BE2C (cell line): ENCODE results near the gene FBL. TPM values are rescaled to one million over a fixed set of nuclear protein-coding genes. Genes with fewer than 3 reads are reported as not detected.
"Not testable (repeated sequence)": the region's sequence is repeated elsewhere in the genome, so short reads cannot be mapped to it uniquely, and the experiment has no call there.

Source experiments
- DNase-seq: peaks from one replicate; pipeline ENCODE4 v3.0.0-alpha.2; 2020
- H3K27me3 ChIP-seq: fragments of 250-450 bp; sonication (Bioruptor Pico); 2 replicates; pipeline ENCODE4 v1.5.1; 2020; ENCODE audit warnings: mild to moderate bottlenecking
- H3K36me3 ChIP-seq: fragments of 250-450 bp; sonication (Bioruptor Pico); 2 replicates; pipeline ENCODE4 v1.5.1; 2020; ENCODE audit warnings: mild to moderate bottlenecking
- H3K4me1 ChIP-seq: fragments of 250-450 bp; sonication (Bioruptor Pico); 2 replicates; pipeline ENCODE4 v1.5.1; 2020
- H3K4me3 ChIP-seq: 2 replicates; pipeline ENCODE4 v1.5.1; 2011; ENCODE audit warnings: low read depth, low read length
- H3K9me3 ChIP-seq: fragments of 250-450 bp; sonication (Bioruptor Pico); 2 replicates; pipeline ENCODE4 v1.5.1; 2020
- polyA plus RNA-seq: library from polyadenylated mRNA; unstranded; fragments of >200 nt; gene quantifications from one replicate; pipeline ENCODE4 v1.2.1, GENCODE V29; 2012; ENCODE audit warnings: low read depth, missing spikeins; ENCODE audit not compliant: insufficient read length, insufficient read depth
- TF ChIP-seq, protein P1 (sequence below): IDR thresholded peaks from 2 replicates; pipeline ENCODE4 v1.5.1; 2012; ENCODE audit warnings: mild to moderate bottlenecking, low read depth, low read length

The FBL gene
- polyA plus RNA-seq = 641 TPM

DNA sequence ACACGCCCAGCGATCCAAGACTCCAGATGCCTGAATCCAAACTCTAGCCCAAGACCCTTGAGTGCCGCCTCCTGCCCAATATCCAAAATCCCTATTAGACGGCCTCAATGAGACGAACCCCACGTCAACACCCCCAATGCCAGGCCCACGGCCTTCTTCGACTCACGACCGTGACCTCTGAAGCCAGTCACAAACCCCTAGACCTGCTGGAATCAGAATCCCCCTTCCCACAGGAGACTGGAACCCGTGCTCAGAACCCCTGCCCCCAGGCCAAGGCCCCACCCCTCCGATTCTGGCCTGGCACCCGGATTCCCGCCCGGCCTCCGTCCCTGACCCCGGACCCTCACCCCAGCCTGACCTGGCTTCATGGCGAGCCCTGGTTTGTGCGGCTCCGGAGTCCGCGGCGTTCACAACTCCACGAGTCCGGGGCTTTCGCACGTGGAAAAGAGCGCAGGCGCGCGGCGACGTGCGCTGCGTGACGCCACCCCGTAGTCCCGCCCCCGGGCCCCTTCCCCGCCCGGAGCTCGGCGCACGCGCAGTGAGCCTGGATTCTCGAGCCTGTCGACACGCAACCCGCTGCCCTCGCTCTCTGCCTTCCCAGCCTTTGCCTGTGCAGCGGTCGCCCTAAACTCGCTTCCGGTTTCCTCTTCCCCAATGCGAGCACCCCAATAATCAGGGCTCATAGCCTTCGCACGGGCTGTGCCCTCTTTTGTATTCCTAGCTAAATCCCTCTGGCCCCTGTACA, at the start of gene FBL:
TSS of gene FBL (minus strand) at position 447 of the 745 bp plus-strand sequence. CDS start at position 368, 79 bp downstream.
- TF ChIP-seq, protein P1, sequence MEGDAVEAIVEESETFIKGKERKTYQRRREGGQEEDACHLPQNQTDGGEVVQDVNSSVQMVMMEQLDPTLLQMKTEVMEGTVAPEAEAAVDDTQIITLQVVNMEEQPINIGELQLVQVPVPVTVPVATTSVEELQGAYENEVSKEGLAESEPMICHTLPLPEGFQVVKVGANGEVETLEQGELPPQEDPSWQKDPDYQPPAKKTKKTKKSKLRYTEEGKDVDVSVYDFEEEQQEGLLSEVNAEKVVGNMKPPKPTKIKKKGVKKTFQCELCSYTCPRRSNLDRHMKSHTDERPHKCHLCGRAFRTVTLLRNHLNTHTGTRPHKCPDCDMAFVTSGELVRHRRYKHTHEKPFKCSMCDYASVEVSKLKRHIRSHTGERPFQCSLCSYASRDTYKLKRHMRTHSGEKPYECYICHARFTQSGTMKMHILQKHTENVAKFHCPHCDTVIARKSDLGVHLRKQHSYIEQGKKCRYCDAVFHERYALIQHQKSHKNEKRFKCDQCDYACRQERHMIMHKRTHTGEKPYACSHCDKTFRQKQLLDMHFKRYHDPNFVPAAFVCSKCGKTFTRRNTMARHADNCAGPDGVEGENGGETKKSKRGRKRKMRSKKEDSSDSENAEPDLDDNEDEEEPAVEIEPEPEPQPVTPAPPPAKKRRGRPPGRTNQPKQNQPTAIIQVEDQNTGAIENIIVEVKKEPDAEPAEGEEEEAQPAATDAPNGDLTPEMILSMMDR = no peak
- H3K9me3 ChIP-seq = no peaks in the 10 kb centered on the region
- H3K4me3 ChIP-seq = peak within 1 kb of the TSS; percentile 95
- DNase-seq = peak; percentile 98
- H3K36me3 ChIP-seq = peaks cover 5% of the 10 kb centered on the region
- H3K27me3 ChIP-seq = no peaks in the 10 kb centered on the region
- peaks cover 14% of the 10 kb centered on the region; the same call in 1 of the 2 replicates for H3K4me1 ChIP-seq

DNA sequence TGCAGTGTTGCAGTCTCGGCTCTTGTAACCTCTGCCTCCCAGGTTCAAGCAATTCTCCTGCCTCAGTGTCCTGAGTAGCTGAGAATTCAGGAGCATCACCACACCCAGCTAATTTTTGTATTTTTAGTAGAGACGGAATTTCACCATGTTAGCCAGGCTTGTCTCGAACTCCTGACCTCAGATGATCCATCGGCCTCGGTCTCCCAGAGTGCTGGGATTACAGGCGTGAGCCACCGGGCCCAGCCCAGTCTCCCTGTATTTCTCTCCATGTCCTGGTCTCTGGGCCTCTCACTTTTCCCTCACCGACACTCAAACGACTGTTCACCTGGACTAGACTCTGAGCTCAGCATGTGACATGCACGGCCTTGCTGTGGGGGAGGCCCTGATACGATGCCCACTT, 48.9 kb upstream of the FBL start:
- not testable (repeated sequence) for H3K36me3 ChIP-seq, H3K9me3 ChIP-seq, H3K27me3 ChIP-seq, H3K4me1 ChIP-seq, H3K4me3 ChIP-seq, DNase-seq

DNA sequence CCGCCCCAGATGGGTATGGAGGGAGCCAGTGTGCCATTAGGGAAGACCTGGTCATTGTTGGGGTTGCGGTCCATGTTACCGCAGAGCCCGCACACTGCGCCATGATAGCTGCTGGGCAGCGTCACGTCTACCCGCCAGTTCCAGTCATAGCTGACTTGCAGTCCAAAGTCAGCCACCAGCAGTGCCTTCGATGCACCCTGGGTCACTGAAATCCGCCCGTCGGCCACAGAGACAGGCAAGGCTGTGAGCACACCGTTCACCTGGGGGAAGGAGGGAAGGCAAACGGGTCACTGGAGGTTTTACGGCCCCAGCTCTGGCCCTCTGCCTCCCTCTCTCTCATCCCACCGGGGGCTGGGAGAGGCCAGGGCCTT, 48.0 kb upstream of the FBL start:
- H3K9me3 ChIP-seq, DNase-seq, H3K4me3 ChIP-seq, H3K36me3 ChIP-seq, H3K4me1 ChIP-seq, H3K27me3 ChIP-seq: not testable (repeated sequence)

DNA sequence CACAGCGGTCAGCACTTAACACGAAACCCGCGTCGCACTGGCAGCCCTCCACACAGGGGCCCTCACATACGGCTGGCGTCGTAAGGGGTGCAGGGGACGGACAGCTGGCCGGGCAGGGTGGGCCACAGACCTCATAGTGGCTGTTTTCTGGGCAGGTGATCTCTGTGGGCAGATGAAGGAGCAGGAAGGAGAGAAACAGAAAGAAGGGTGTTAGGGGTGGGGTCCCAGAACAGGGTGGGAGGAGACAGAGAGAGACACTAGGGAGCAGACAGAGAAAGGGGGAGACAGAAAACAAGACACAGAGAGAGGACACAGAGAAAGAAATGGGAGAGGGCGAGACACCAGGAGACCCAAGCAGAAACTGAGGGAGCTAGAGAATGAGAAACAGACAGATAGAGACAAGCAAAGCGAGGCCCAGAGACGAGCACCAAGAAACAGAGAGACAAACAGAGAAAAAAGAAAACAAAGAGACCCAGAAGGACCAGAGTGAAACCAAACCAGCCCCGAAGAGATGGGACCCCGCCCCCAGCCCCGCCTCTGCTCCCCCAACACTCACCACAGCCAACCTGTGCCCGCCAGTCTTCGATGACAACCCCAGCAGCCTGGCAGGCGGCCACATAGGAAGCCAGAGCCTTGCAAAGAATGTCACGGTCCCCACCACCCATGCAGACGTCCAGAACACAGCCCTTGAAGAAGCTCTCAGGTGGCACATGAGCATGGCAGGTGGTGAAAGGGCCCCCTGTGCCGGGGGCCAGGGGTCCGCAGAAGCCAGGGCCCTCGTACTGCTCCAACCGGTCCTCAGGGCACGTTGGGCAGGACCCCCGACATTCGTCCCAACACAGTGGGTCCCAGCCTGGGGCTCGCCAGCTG, 47.4 kb upstream of the FBL start:
- not testable (repeated sequence) for H3K27me3 ChIP-seq, H3K4me3 ChIP-seq, H3K4me1 ChIP-seq, H3K9me3 ChIP-seq, DNase-seq, H3K36me3 ChIP-seq

DNA sequence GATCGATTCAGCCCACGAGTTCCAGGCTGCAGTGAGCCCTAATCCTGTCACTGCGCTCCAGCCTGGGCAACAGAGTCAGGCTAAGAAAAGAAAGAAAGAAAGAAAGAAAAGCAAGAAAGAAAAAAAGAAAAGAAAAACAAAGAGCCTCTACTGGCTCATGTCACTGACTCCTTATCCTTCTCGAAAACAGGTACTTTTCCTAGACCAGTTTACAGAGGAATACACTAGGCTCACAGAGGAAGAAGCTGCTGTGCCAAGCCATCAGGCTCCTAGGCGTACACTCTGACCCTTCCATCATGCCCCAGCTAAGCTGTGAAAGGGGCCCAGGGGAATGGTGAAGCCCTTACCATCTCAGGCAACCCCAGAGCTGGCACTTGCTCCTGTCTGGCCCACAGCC, 46.3 kb upstream of the FBL start:
- H3K4me3 ChIP-seq, DNase-seq: not testable (repeated sequence)

DNA sequence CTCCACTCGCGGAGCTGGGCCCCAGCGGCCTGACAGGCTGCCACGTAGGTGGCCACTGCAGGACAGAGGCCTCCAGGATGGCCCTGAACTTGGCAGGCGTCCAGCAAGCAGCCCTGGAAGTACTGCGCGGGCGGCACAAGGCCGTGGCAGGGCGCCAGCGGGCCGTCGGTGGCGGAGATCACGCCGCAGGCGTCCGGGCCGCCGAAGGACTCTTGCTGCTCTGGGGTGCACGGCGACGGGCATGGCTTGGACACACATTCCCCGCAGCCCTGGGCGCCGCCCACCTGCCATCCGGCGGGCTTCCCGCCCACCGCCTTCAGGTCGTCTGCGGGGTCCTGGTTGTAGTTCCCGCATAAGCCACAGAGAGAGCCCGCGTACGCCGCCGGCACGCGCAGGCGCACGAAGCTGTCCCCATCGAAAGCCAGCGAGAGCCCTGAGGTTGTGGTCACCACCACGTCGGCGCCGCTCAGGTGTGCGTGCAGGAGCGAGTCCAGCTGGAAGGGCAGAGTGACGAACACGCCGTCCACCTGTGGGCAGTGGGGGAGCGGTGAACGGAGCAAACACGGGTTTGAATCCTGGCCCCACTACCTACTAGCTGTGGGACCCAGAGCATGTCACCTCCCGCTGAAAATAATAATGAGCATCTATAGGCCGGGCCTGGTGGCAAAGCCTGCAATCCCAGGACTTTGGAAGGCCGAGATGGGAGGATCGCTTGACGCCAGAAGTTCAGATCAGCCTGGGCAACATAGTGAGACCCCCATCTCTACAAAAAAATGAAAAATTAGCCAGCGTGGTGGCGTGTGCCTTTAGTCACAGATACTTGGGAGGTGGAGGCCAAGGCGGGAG, 45.7 kb upstream of the FBL start:
- H3K27me3 ChIP-seq, H3K4me1 ChIP-seq, H3K4me3 ChIP-seq, H3K9me3 ChIP-seq, H3K36me3 ChIP-seq: not testable (repeated sequence)
- DNase-seq = peak; percentile 67

More for the DNA sequence above, 46.3 kb upstream of the FBL start:
- not testable (repeated sequence) for H3K27me3 ChIP-seq, H3K9me3 ChIP-seq, H3K4me1 ChIP-seq, H3K36me3 ChIP-seq

DNA sequence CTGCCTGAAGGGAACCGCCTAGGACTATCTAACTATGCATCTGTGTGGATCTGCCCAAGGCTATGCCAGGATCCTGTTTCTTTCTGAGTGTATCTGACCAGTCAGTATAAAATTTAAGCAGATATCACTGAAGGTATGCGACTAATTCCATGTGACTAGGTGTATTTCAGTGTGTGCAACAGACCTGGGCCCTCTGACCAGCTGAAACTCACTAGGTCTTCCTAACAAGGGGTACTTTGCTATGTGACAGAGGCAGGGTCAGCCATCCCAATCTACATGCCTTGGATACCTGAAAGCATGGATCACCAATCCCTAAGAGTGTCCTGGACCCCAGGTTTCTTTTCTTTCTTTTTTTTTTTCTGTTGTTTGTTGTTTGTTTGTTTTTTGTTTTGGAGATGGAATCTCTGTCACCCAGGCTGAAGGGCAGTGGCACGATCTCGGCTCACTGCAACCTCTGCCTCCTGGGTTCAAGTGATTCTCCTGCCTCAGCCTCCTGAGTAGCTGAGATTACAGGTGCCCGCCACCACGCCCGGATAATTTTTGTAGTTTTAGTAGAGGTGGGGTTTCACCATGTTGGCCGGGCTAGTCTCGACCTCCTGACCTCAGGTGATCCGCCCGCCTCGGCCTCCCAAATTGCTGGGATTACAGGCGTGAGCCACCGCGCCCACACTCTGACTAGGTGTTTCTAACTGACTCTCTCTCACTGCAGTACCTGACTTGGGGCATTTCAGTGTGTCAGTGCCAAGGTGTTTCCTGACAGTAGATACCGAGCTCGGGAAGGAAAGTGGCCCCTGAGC, 44.8 kb upstream of the FBL start:
- DNase-seq = no peak
- TF ChIP-seq, protein P1 = no peak
- Histone ChIP-seq H3K36me3 (no peaks in the 10 kb centered on the region), H3K4me1 (no peaks in the 10 kb centered on the region), H3K4me3 (no peak overlapping the region), H3K9me3 (no peaks in the 10 kb centered on the region), H3K27me3 (no peaks in the 10 kb centered on the region)

DNA sequence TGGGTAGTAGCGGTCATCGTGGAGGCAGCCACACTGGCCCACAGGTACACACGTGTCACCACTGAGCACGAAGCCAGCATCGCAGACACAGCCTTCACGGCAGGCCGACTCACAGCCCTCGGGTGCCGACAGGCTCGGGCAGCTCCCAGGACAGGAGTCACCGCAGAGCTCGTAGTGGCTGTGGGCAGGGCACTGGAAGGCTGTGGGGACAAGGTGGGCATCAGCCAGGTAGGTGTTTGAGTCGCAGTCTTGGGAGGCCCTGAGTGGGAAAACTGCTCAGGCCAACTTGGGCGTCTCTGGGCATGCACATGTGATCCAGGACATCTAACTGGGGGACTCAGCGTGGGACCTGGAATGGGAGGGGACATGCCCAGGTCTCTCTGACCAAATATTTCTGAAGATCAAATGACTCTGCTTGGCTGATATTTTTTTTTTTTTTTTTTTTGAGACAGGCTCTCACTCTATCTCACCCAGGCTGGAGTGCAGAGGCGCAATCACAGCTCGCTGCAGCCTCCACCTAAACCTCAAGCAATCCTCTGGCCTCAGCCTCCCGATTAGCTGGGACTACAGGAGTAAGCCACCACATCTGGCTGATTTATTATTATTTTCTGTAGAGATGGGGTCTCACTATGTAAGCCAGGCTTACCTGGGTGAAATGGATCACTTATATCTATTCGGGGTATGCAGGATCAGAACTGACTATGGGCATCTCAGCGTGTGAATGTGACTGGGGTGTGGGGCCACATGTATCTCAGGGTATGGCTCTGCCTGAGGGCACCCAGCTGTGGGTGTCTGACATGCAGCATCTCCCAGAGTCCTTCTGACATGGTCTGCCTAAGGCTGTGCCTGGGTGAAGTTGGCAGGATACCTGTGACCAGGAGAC, 43.9 kb upstream of the FBL start:
- not testable (repeated sequence) for H3K4me3 ChIP-seq, H3K27me3 ChIP-seq, H3K36me3 ChIP-seq, H3K4me1 ChIP-seq, DNase-seq, H3K9me3 ChIP-seq

DNA sequence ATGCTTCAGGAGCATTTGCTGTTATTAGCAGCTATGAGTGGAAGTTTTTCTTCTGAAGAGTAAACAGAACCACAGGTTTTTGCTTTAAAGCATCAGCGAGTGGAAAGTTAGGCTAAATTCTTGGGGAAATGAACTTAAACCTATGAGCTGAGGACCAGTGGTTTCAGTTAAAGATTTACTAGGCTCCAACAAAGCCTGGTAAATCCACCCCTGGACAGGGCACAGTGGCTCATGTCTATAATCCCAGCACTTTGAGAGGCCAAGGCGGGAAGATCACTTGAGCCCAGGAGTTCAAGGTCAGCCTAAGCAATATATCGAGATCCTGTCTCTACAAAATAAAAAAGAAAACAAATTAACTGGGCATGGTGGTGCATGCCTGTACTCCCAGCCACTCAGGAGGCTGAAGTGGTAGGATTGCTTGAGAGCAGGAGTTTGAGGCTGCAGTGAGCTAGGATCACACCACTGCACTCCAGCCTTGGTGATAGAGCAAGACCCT, 41.3 kb upstream of the FBL start:
- not testable (repeated sequence) for DNase-seq, H3K36me3 ChIP-seq, H3K9me3 ChIP-seq, H3K4me3 ChIP-seq, H3K4me1 ChIP-seq, H3K27me3 ChIP-seq

DNA sequence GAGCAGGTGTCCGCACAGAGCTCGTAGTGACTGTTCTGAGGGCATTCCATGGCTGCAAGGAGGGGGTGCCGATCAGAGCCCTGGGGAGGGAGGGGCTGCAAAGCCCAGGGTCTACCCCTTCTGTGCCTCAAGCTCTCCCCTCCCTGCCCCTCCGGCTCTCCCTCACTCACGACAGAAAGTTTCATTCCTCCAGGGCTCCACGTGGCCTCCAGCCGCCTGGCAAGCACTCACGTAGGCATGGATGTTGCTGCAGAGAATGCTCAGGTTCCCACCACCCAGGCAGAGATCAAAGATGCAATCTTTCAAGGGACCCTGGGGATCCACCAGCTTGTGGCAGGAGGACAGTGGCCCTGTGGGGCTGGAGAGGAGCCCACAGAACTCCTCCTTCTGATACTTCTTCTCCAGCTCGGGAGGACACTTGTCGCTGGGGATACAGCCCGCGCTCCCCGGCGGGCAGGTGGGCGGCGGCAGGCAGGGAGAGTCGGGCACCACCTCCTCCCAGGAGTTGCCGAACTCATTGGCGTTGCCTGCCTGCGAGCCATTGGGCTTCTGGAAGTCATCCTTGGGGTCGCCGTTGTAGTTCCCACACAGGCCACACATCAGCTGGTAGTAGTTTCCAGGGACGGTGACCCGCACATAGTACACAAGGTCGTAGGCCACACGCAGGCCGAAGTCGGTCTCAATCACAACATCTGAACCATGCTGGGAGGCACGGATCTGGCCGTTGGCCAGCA, 39.8 kb upstream of the FBL start:
- H3K27me3 ChIP-seq, H3K4me1 ChIP-seq, H3K9me3 ChIP-seq: not testable (repeated sequence)

DNA sequence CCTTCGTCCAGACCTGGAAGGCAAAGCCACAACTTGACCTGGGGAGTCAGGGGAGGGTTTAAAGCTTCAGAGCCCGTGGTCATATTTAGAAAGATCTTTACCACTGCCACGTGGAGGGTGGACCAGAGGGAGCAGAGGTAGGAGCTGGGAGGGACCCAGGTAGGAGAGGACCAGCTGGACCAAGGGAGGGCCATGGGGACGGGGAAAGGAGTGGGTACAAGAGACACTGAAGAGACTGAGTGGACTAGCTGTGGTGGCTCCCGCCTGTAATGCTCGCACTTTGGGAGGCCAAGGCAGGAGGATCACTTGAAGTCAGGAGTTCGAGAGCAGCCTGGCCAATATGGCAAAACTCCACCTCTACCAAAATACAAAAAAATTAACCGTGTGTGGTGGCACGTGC, 38.5 kb upstream of the FBL start:
- not testable (repeated sequence) for H3K9me3 ChIP-seq, DNase-seq, H3K27me3 ChIP-seq, H3K36me3 ChIP-seq, H3K4me1 ChIP-seq, H3K4me3 ChIP-seq

More for the DNA sequence above, 39.8 kb upstream of the FBL start:
- DNase-seq, H3K4me3 ChIP-seq, H3K36me3 ChIP-seq: not testable (repeated sequence)
